Vagina (tissue), 2 donors: ENCODE results near the gene ADORA2B. TPM values are rescaled to one million over a fixed set of nuclear protein-coding genes. Genes with fewer than 3 reads are reported as not detected.

Source experiments
- DNase-seq, 2 donors: peaks; one replicate each; pipeline ENCODE4 v3.0.0-alpha.2; 2017; ENCODE audit errors: extremely low spot score in 2 of 2
- H3K27ac ChIP-seq: fragments of 200-600 bp; sonication (generic); one replicate; pipeline ENCODE4 v1.5.1; 2019
- H3K27me3 ChIP-seq: fragments of 200-600 bp; sonication (generic); one replicate; pipeline ENCODE4 v1.5.1; 2019
- H3K36me3 ChIP-seq, 2 donors: fragments of 200-600 bp; sonication (generic); one replicate each; pipeline ENCODE4 v1.5.1; 2017 to 2019
- H3K4me1 ChIP-seq: fragments of 200-600 bp; sonication (generic); one replicate; pipeline ENCODE4 v1.5.1; 2019
- H3K4me3 ChIP-seq, 2 donors: fragments of 200-600 bp; sonication (generic); 1 replicate in 1 of 2; 2 replicates in 1 of 2; pipeline ENCODE4 v1.5.1; 2016 to 2019
- H3K9me3 ChIP-seq: fragments of 200-600 bp; sonication (generic); one replicate; pipeline ENCODE4 v1.5.1; 2019
- POLR2A ChIP-seq, 2 donors: fragments of 450-650 bp; IDR thresholded peaks; one replicate each; pipeline ENCODE4 v1.6.1; 2017; ENCODE audit warnings: antibody characterized with exemption in 2 of 2, mild to moderate bottlenecking in 2 of 2, moderate library complexity in 2 of 2
- POLR2AphosphoS5 ChIP-seq, 2 donors: sonication (generic); formaldehyde crosslinking; IDR thresholded peaks; one replicate each; pipeline ENCODE4 v1.9.0; 2017; ENCODE audit warnings: antibody characterized with exemption in 2 of 2, mild to moderate bottlenecking in 2 of 2, low read depth in 1 of 2; ENCODE audit not compliant: insufficient read depth in 1 of 2
- intact Hi-C: fragments of 100-400 bp; cut with DNase I; formaldehyde crosslinking; loops from one replicate; pipeline ENCODE4 v1.15.1; 2023
- total RNA-seq: library from RNA; depleted of rRNA; stranded (reverse); fragments of >200 nt; gene quantifications from one replicate; pipeline ENCODE4 v1.2.3, GENCODE V29; 2016
- TF ChIP-seq, protein P1 (sequence below), 3 experiments: fragments of 450-650 bp in 2 of 3; fragments of 200-600 bp in 1 of 3; sonication (generic) in 1 of 3; IDR thresholded peaks; one replicate each; pipeline ENCODE4 v1.5.1; 2017 to 2019; ENCODE audit warnings: antibody characterized with exemption in 3 of 3, mild to moderate bottlenecking in 2 of 3, moderate library complexity in 2 of 3

ADORA2B gene
- total RNA-seq, 1 donor from 2014 or later, result 33.4 TPM

DNA sequence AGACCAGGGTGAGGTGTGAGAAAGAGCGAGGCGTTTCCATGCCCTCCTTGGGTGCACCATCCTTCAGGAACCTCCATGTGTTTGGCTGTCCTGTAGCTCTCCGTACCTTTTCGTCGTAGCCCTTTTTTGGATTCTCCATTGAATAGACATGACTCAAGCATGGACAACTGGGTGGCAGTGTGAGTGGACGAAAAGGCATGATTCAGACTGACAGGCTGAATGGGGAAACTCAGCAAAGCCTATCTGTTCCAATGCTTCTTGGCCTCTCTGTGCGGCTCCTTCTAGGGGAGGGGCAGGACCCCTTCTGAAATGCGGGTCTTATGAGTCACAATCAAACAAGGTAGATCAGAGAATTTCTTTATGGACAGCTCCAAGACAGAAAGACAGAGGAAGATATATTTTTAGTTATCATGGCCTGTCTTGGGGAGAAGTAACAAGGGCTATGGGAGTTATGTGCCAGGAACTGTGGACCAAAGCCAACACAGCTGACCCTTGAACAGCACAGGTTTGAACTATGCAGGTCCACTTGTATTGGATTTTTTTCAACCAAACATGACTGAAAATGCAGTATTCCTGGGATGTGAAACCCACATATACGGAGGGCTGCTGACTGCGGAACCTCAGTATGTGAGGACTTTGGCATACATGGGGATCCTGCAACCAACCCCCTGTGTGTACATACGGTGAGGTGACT is 22.9 kb downstream of the ADORA2B start:
- Histone ChIP-seq H3K36me3 (no peaks in the 10 kb centered on the region), H3K9me3 (no peaks in the 10 kb centered on the region), H3K4me1 (peaks cover 21% of the 10 kb centered on the region), H3K27ac (no peak overlapping the region), H3K4me3 (no peak overlapping the region), H3K27me3 (no peaks in the 10 kb centered on the region)
- intact Hi-C loops, result no loop called here
- TF ChIP-seq POLR2AphosphoS5 (IDR thresholded peaks at IDR 0.05; ENCODE audit: insufficient read depth in 1 of 2, low read depth in 1 of 2) (no peak), POLR2A (IDR thresholded peaks at IDR 0.05) (no peak)
- TF ChIP-seq, protein P1, sequence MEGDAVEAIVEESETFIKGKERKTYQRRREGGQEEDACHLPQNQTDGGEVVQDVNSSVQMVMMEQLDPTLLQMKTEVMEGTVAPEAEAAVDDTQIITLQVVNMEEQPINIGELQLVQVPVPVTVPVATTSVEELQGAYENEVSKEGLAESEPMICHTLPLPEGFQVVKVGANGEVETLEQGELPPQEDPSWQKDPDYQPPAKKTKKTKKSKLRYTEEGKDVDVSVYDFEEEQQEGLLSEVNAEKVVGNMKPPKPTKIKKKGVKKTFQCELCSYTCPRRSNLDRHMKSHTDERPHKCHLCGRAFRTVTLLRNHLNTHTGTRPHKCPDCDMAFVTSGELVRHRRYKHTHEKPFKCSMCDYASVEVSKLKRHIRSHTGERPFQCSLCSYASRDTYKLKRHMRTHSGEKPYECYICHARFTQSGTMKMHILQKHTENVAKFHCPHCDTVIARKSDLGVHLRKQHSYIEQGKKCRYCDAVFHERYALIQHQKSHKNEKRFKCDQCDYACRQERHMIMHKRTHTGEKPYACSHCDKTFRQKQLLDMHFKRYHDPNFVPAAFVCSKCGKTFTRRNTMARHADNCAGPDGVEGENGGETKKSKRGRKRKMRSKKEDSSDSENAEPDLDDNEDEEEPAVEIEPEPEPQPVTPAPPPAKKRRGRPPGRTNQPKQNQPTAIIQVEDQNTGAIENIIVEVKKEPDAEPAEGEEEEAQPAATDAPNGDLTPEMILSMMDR (IDR thresholded peaks at IDR 0.05), result no peak
- no peak for DNase-seq

DNA sequence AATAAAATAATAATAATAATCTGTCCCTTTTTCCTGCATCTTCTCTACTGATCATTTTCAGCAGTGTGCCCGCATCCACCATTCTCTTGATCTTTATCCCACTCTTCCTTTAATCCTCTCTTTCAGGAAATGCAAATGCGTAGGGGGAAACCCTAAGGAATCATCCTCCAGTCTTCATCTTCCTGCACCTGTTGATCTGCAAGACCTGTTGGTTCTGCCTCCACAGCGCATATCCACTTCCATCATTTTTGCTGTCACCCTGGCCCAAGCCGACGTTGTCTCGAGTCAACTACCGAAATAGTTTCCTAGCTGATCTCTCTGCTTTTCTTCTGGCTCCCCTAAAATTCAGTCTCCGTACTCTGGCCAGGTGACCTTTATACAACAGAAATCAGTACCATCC is 24.5 kb downstream of the ADORA2B start:
- Histone ChIP-seq H3K4me1 (peaks cover 21% of the 10 kb centered on the region), H3K27me3 (no peaks in the 10 kb centered on the region), H3K4me3 (no peak overlapping the region), H3K36me3 (no peaks in the 10 kb centered on the region), H3K9me3 (no peaks in the 10 kb centered on the region), H3K27ac (no peak overlapping the region)
- no peak for TF ChIP-seq POLR2AphosphoS5 (IDR thresholded peaks at IDR 0.05; ENCODE audit: insufficient read depth in 1 of 2, low read depth in 1 of 2)
- TF ChIP-seq, protein P1 (IDR thresholded peaks at IDR 0.05), result no peak
- no peak for TF ChIP-seq POLR2A (IDR thresholded peaks at IDR 0.05)
- DNase-seq, result no peak
- intact Hi-C loops, result no loop called here

DNA sequence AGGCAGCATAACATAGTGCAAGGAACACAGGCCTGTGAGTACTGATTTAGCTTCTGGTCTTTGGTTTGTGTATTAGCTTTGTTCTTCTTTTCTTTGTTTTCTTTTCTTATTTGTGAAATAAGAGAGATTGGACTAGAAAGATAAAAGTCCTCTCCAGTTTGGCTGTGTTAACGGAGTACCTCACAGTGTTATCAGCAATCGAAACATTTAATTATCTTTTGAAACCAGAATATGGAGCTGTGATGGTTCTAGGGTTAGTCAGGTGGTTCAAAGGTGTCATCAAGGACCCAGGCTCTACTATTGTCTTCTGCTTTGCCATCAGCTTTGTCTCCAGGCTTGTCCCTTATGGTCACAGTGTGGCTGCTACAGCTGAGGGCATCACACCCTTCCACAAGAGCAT is 25.6 kb downstream of the ADORA2B start:
- TF ChIP-seq POLR2A (IDR thresholded peaks at IDR 0.05) (no peak), POLR2AphosphoS5 (IDR thresholded peaks at IDR 0.05; ENCODE audit: insufficient read depth in 1 of 2, low read depth in 1 of 2) (no peak)
- TF ChIP-seq, protein P1 (IDR thresholded peaks at IDR 0.05), result no peak
- no peaks in the 10 kb centered on the region for H3K36me3 ChIP-seq
- peaks cover 18% of the 10 kb centered on the region for H3K4me1 ChIP-seq
- intact Hi-C loops, result no loop called here
- no peak overlapping the region for H3K4me3 ChIP-seq
- H3K27me3 ChIP-seq, result no peaks in the 10 kb centered on the region
- no peak for DNase-seq
- no peaks in the 10 kb centered on the region for H3K9me3 ChIP-seq
- no peak overlapping the region for H3K27ac ChIP-seq

DNA sequence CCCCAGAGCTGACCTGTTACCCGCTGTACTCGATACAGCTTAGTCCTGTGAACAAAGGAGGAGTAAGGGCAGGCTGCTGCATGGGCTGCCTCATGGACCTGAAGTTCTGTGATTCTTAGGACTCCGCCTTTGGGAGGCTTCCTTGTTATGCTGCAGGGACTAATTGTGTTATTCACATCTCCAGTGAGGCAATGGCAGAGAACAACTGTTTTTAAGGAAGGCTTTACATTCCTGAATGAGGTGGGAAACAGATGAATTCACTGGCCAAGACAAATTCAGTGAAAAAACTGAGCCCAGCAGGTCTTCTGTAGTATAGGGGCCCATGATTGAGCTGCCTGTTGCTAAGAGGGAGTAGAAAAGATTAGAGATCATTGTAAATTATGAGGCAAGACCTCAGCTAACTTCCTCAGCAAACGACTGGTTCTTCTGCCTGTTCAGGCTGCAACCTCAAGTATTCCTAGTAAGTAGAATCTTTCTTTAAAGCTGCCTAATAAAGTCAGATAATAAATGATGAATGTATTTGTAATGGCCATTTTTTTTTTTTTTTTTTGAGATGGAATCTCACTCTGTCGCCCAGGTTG is 26.3 kb downstream of the ADORA2B start:
- no peak overlapping the region for H3K27ac ChIP-seq
- H3K27me3 ChIP-seq, result no peaks in the 10 kb centered on the region
- TF ChIP-seq POLR2AphosphoS5 (IDR thresholded peaks at IDR 0.05; ENCODE audit: insufficient read depth in 1 of 2, low read depth in 1 of 2) (no peak), POLR2A (IDR thresholded peaks at IDR 0.05) (no peak)
- TF ChIP-seq, protein P1 (IDR thresholded peaks at IDR 0.05), result no peak
- intact Hi-C loops, result no loop called here
- no peak overlapping the region for H3K4me3 ChIP-seq
- H3K4me1 ChIP-seq, result peaks cover 11% of the 10 kb centered on the region
- H3K9me3 ChIP-seq, result no peaks in the 10 kb centered on the region
- no peak for DNase-seq
- H3K36me3 ChIP-seq, result peaks cover 0 to under 1% of the 10 kb centered on the region in 2 donors

DNA sequence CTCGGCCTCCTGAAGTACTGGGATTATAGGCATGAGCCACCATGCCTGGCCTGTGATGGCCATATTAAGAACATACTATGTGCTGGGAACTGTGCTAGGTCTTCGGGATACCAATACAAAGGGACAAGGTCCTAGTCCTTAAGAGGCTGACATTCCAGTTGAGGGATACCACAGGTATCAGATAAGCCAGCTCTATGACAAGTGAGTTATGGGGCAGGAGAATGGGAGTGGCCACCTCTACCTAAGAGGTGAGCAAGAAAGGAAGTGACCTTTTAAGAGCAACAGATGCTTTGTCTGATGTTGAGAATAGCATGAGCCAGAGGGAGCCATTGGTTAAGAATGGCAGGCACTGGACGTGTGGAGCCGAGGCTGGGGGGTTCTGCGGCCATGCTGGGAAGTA is 27.0 kb downstream of the ADORA2B start:
- H3K4me1 ChIP-seq, result peaks cover 4% of the 10 kb centered on the region
- H3K27ac ChIP-seq, result no peak overlapping the region
- no peak for DNase-seq

More for the DNA sequence above, 27.0 kb downstream of the ADORA2B start:
- H3K9me3 ChIP-seq, result no peaks in the 10 kb centered on the region
- intact Hi-C loops, result no loop called here
- H3K27me3 ChIP-seq, result no peaks in the 10 kb centered on the region
- no peak overlapping the region for H3K4me3 ChIP-seq
- TF ChIP-seq, protein P1 (IDR thresholded peaks at IDR 0.05), result no peak
- TF ChIP-seq POLR2A (IDR thresholded peaks at IDR 0.05) (no peak), POLR2AphosphoS5 (IDR thresholded peaks at IDR 0.05; ENCODE audit: insufficient read depth in 1 of 2, low read depth in 1 of 2) (no peak)
- H3K36me3 ChIP-seq, result peaks cover 0 to 8% of the 10 kb centered on the region in 2 donors
